Activated CD8-positive, alpha-beta T cell treated with anti-CD3 and anti-CD28 coated beads for 36 hours (primary cell): Measurements from ENCODE around the gene ADAM22. TPM values are rescaled to one million over a fixed set of nuclear protein-coding genes. Genes with fewer than 3 reads are reported as not detected.

Experiments used
- ATAC-seq: fragments of 200-7000 bp; cut with Tn5 transposase; one replicate; pipeline ENCODE4 v1.10.0; 2021; ENCODE audit warnings: mild to moderate bottlenecking, moderate library complexity
- CTCF ChIA-PET: fragments of 350-600 bp; sonication (Branson Sonifier 250); formaldehyde crosslinking; loops from one replicate; lab custom pipeline; 2021; ENCODE audit warnings: antibody characterized with exemption; lab: Charles Lee
- POLR2A ChIA-PET: fragments of 350-600 bp; sonication (Branson Sonifier 250); formaldehyde crosslinking; loops from one replicate; lab custom pipeline; 2021; ENCODE audit warnings: antibody characterized with exemption; lab: Charles Lee
- DNase-seq: peaks from one replicate; pipeline ENCODE4 v3.0.0-alpha.2; 2020
- H3K27ac Mint-ChIP-seq: one replicate; pipeline ENCODE4 v1.8.0; 2021; ENCODE audit warnings: mild to moderate bottlenecking, mixed read lengths
- H3K27me3 Mint-ChIP-seq: one replicate; pipeline ENCODE4 v1.8.0; 2021; ENCODE audit warnings: mixed read lengths
- H3K36me3 Mint-ChIP-seq: one replicate; pipeline ENCODE4 v1.8.0; 2021; ENCODE audit warnings: low read depth, mixed read lengths
- H3K4me1 Mint-ChIP-seq: one replicate; pipeline ENCODE4 v1.8.0; 2021; ENCODE audit warnings: low read depth, mixed read lengths
- H3K4me3 Mint-ChIP-seq: one replicate; pipeline ENCODE4 v1.8.0; 2021; ENCODE audit warnings: mild to moderate bottlenecking, moderate library complexity, mixed read lengths
- H3K9me3 Mint-ChIP-seq: one replicate; pipeline ENCODE4 v1.8.0; 2021; ENCODE audit warnings: mixed read lengths
- intact Hi-C: fragments of 100-400 bp; cut with micrococcal nuclease; formaldehyde crosslinking; loops from one replicate; pipeline ENCODE4 v1.10.0; 2022
- total RNA-seq, 2 experiments: library from RNA; stranded (reverse); gene quantifications; one replicate each; pipeline ENCODE4 v1.2.3, GENCODE V29; 2021
- TF ChIP-seq, protein P1 (sequence below): fragments of 200-600 bp; IDR thresholded peaks from one replicate; pipeline ENCODE4 v1.8.0; 2022; ENCODE audit warnings: antibody characterized with exemption, mild to moderate bottlenecking

The ADAM22 gene
- total RNA-seq, 2 experiments from 2014 or later, result 2.3 to 3.0 TPM

- ATAC-seq, result no peak
- CTCF ChIA-PET, result interaction anchor here (0.9 to 1.2 kb wide), 4 partner anchors 16 to 132 kb away, joined by 3 to 4 read pairs (median 4); no protein-coding TSS in a partner anchor
Measured at GRCh38 chr7:88226201-88226600, 292.1 kb downstream of the ADAM22 start.

GRCh38 chr7:88226886-88227516, 292.9 kb downstream of the ADAM22 start:
- DNase-seq (no peak), ATAC-seq (no peak)
- peaks cover 8% of the 10 kb centered on the region for H3K27me3 Mint-ChIP-seq
- no peak overlapping the region for H3K27ac Mint-ChIP-seq
- H3K4me1 Mint-ChIP-seq, result no peaks in the 10 kb centered on the region
- no peak overlapping the region for H3K4me3 Mint-ChIP-seq
- intact Hi-C loops, result no loop called here
- TF ChIP-seq, protein P1, sequence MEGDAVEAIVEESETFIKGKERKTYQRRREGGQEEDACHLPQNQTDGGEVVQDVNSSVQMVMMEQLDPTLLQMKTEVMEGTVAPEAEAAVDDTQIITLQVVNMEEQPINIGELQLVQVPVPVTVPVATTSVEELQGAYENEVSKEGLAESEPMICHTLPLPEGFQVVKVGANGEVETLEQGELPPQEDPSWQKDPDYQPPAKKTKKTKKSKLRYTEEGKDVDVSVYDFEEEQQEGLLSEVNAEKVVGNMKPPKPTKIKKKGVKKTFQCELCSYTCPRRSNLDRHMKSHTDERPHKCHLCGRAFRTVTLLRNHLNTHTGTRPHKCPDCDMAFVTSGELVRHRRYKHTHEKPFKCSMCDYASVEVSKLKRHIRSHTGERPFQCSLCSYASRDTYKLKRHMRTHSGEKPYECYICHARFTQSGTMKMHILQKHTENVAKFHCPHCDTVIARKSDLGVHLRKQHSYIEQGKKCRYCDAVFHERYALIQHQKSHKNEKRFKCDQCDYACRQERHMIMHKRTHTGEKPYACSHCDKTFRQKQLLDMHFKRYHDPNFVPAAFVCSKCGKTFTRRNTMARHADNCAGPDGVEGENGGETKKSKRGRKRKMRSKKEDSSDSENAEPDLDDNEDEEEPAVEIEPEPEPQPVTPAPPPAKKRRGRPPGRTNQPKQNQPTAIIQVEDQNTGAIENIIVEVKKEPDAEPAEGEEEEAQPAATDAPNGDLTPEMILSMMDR, result no peak
- no peaks in the 10 kb centered on the region for H3K36me3 Mint-ChIP-seq
- ChIA-PET CTCF (interaction anchor here (0.9 to 1.2 kb wide), 4 partner anchors 15 to 131 kb away, joined by 3 to 4 read pairs (median 4); no protein-coding TSS in a partner anchor), POLR2A (no interaction called here)
- no peaks in the 10 kb centered on the region for H3K9me3 Mint-ChIP-seq

More at GRCh38 chr7:88226201-88226600, 292.1 kb downstream of the ADAM22 start:
- TF ChIP-seq, protein P1, result no peak
- Mint-ChIP-seq H3K9me3 (no peaks in the 10 kb centered on the region), H3K36me3 (no peaks in the 10 kb centered on the region), H3K4me1 (peaks cover under 1% of the 10 kb centered on the region), H3K27me3 (peaks cover 7% of the 10 kb centered on the region), H3K27ac (no peak overlapping the region), H3K4me3 (no peak overlapping the region)
- DNase-seq, result no peak
- POLR2A ChIA-PET, result no interaction called here
- intact Hi-C loops, result no loop called here

DNA sequence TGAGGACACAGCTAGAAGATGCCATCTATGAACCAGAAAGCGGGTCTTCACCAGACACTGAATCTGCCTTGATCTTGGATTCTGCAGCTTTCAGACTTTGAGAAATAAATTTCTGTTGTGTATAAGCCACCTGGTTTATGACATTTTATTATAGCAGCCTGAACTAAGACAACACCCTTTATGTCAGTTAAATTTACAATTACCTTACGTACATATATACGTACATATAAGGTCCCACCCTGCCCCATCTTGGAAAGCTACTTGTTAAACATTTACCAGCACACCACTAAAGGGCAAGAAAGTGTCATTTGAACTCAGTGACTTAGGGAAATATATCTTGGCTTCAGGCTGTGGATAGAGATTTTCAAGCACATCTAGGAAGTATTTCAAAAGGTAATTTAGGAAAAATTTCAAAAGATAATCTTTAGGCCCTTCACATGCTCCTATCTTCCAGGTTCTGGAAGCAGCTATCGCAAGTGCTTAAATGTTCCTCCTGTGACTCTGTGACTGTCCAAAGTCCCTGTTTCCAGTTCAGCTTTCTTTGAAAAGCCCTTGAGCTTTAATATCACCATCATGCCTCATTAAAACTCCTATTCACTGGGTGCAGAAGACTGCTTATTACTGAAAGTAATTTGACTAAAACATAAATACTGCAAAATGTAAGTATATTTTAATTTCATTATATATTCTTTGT, 295.4 kb downstream of the ADAM22 start:
- Mint-ChIP-seq H3K36me3 (no peaks in the 10 kb centered on the region), H3K9me3 (no peaks in the 10 kb centered on the region), H3K27ac (no peak overlapping the region), H3K4me1 (no peaks in the 10 kb centered on the region), H3K4me3 (no peak overlapping the region), H3K27me3 (peaks cover 12% of the 10 kb centered on the region)
- TF ChIP-seq, protein P1, result no peak
- no peak for ATAC-seq
- ChIA-PET POLR2A (interaction anchor here (1.2 kb wide), 1 partner anchor 9 kb away, joined by 5 read pairs; the partner anchor contains the start of gene SRI), CTCF (no interaction called here)
- intact Hi-C loops, result no loop called here
- no peak for DNase-seq

- no peaks in the 10 kb centered on the region for H3K36me3 Mint-ChIP-seq
- H3K4me3 Mint-ChIP-seq, result no peak overlapping the region
- ATAC-seq, result no peak
- ChIA-PET POLR2A (no interaction called here), CTCF (no interaction called here)
- TF ChIP-seq, protein P1, result no peak
- no peaks in the 10 kb centered on the region for H3K9me3 Mint-ChIP-seq
- H3K27me3 Mint-ChIP-seq, result peaks cover 16% of the 10 kb centered on the region
- intact Hi-C loops, result no loop called here
- no peak overlapping the region for H3K27ac Mint-ChIP-seq
- H3K4me1 Mint-ChIP-seq, result no peaks in the 10 kb centered on the region
- DNase-seq, result no peak
Measured at GRCh38 chr7:88230646-88231045, 296.6 kb downstream of the ADAM22 start.

GRCh38 chr7:88233828-88234227, 299.8 kb downstream of the ADAM22 start:
- Mint-ChIP-seq H3K27ac (no peak overlapping the region), H3K27me3 (peaks cover 17% of the 10 kb centered on the region), H3K4me3 (no peak overlapping the region), H3K36me3 (no peaks in the 10 kb centered on the region), H3K4me1 (no peaks in the 10 kb centered on the region), H3K9me3 (no peaks in the 10 kb centered on the region)
- DNase-seq (no peak), ATAC-seq (no peak)
- ChIA-PET CTCF (no interaction called here), POLR2A (no interaction called here)
- TF ChIP-seq, protein P1, result no peak
- intact Hi-C loops, result no loop called here
